Left lung (tissue), 10 donors: ENCODE data around the gene GPR15LG. TPM values are rescaled to one million over a fixed set of nuclear protein-coding genes. Genes with fewer than 3 reads are reported as not detected.

Experiments
- ATAC-seq: fragments of 200-7000 bp; cut with Tn5 transposase; one replicate; pipeline ENCODE4 v1.9.1; 2020; ENCODE audit warnings: moderate library complexity
- DNase-seq, 4 donors: peaks; one replicate each; pipeline ENCODE4 v3.0.0-alpha.2; 2013 to 2020
- H3K27ac ChIP-seq, 2 donors: fragments of 200-600 bp; sonication (generic) in 1 of 2; one replicate each; pipeline versions ENCODE4 v1.5.0 to v1.8.0; 2020 to 2021
- H3K27me3 ChIP-seq, 2 donors: fragments of 200-600 bp; sonication (generic) in 1 of 2; one replicate each; pipeline versions ENCODE4 v1.5.0 to v1.8.0; 2020 to 2021
- H3K36me3 ChIP-seq, 2 donors: fragments of 200-600 bp; sonication (generic) in 1 of 2; one replicate each; pipeline versions ENCODE4 v1.5.0 to v1.8.0; 2020 to 2021
- H3K4me1 ChIP-seq, 2 donors: fragments of 200-600 bp; one replicate each; pipeline ENCODE4 v1.8.0; 2021
- H3K4me3 ChIP-seq, 2 donors: fragments of 200-600 bp; sonication (generic) in 1 of 2; one replicate each; pipeline versions ENCODE4 v1.5.0 to v1.8.0; 2020 to 2021; ENCODE audit warnings: mild to moderate bottlenecking in 1 of 2
- H3K9me3 ChIP-seq, 2 donors: fragments of 200-600 bp; sonication (generic) in 1 of 2; one replicate each; pipeline versions ENCODE4 v1.5.0 to v1.8.0; 2020 to 2021
- CTCF ChIP-seq, 2 donors: fragments of 200-600 bp; sonication (generic) in 1 of 2; IDR thresholded peaks; one replicate each; pipeline versions ENCODE4 v1.5.0 to v1.8.0; 2021; ENCODE audit warnings: antibody characterized with exemption in 2 of 2
- intact Hi-C, 2 donors: fragments of 100-400 bp; cut with DNase I; formaldehyde crosslinking; loops; one replicate each; pipeline versions ENCODE4 v1.11.2 to v1.14.2; 2022
- polyA plus RNA-seq, 6 donors: library from polyadenylated mRNA; unstranded; fragments of 120-200 nt; gene quantifications; one replicate each; pipeline ENCODE4 v1.2.1, GENCODE V29; 2013; ENCODE audit not compliant: insufficient read length in 6 of 6
- total RNA-seq, 2 donors: library from RNA; stranded (reverse); fragmentation: NEBNext Ultra II Directional; extraction: Animal tissue kit (Norgen Biotek cat#: 25700); gene quantifications; one replicate each; pipeline ENCODE4 v1.2.1, GENCODE V29; 2021
- donor health status: DM: no; HTN: yes; CAD: no.
- donor health status: DM: no; HTN: no; CAD: no.

Gene GPR15LG
- total and polyA plus RNA-seq, 8 donors, result not detected

- no peak overlapping the region for H3K4me3 ChIP-seq
- no peak overlapping the region for H3K27ac ChIP-seq
- H3K36me3 ChIP-seq, result no peaks in the 10 kb centered on the region
- TF ChIP-seq CTCF (IDR thresholded peaks at IDR 0.05), result peak in 1 of 2 donors; percentile 45
- H3K4me1 ChIP-seq, result no peaks in the 10 kb centered on the region
- no peaks in the 10 kb centered on the region for H3K9me3 ChIP-seq
- intact Hi-C loops, result no loop called here
- ATAC-seq (peak; percentile 76), DNase-seq (no peak)
- peaks cover 0 to 4% of the 10 kb centered on the region in 2 donors for H3K27me3 ChIP-seq
Observed at GRCh38 chr10:84214612-84215235, 41.1 kb downstream of the GPR15LG start.

GRCh38 chr10:84216834-84217233 lies 43.2 kb downstream of the GPR15LG start:
- TF ChIP-seq CTCF (IDR thresholded peaks at IDR 0.05), result no peak
- H3K27me3 ChIP-seq, result peaks cover 0 to 6% of the 10 kb centered on the region in 2 donors
- DNase-seq, result no peak
- H3K4me3 ChIP-seq, result no peak overlapping the region
- H3K27ac ChIP-seq, result no peak overlapping the region
- no peaks in the 10 kb centered on the region for H3K9me3 ChIP-seq
- intact Hi-C loops, result no loop called here
- H3K4me1 ChIP-seq, result no peaks in the 10 kb centered on the region
- H3K36me3 ChIP-seq, result no peaks in the 10 kb centered on the region
- no peak for ATAC-seq

- ATAC-seq, result no peak
- intact Hi-C loops, result no loop called here
Observed at GRCh38 chr10:84217746-84218145, 44.1 kb downstream of the GPR15LG start.

GRCh38 chr10:84221916-84222315 lies 48.3 kb downstream of the GPR15LG start:
- DNase-seq, result no peak
- no peak overlapping the region for H3K4me3 ChIP-seq
- no peak for TF ChIP-seq CTCF (IDR thresholded peaks at IDR 0.05)
- intact Hi-C loops, result no loop called here
- no peak overlapping the region for H3K27ac ChIP-seq
- peaks cover 0 to 21% of the 10 kb centered on the region in 2 donors for H3K27me3 ChIP-seq
- no peaks in the 10 kb centered on the region for H3K36me3 ChIP-seq
- no peak for ATAC-seq
- no peaks in the 10 kb centered on the region for H3K4me1 ChIP-seq
- H3K9me3 ChIP-seq, result no peaks in the 10 kb centered on the region

More at GRCh38 chr10:84217746-84218145, 44.1 kb downstream of the GPR15LG start:
- Histone ChIP-seq H3K27me3 (peaks cover 0 to 13% of the 10 kb centered on the region in 2 donors), H3K9me3 (no peaks in the 10 kb centered on the region), H3K4me1 (no peaks in the 10 kb centered on the region), H3K36me3 (no peaks in the 10 kb centered on the region), H3K4me3 (no peak overlapping the region), H3K27ac (no peak overlapping the region)
- no peak for TF ChIP-seq CTCF (IDR thresholded peaks at IDR 0.05)
- no peak for DNase-seq

- H3K27ac ChIP-seq, result no peak overlapping the region
- ATAC-seq (no peak), DNase-seq (peak in 2 of 4 donors; percentile 5 to 13)
- no peak for TF ChIP-seq CTCF (IDR thresholded peaks at IDR 0.05)
- H3K4me1 ChIP-seq, result no peaks in the 10 kb centered on the region
- H3K4me3 ChIP-seq, result no peak overlapping the region
- intact Hi-C loops, result no loop called here
- H3K27me3 ChIP-seq, result peaks cover 0 to 21% of the 10 kb centered on the region in 2 donors
- no peaks in the 10 kb centered on the region for H3K9me3 ChIP-seq
- H3K36me3 ChIP-seq, result no peaks in the 10 kb centered on the region
Observed at GRCh38 chr10:84224411-84225028, 50.9 kb downstream of the GPR15LG start.
